ENCODE measurements around the gene CIITA.
A peak's percentile ranks its signal among the peaks of the same experiment; 100 is the strongest.

CIITA gene

GRCh38 chr16:10896165-10896564 is 19.2 kb downstream of the CIITA start:
- Histone ChIP-seq H3K4me2 (ENCODE audit: low read length) (peak overlapping the region; percentile 65), H3K36me3 (ENCODE audit: control insufficient read depth, low read length) (peaks cover 67% of the 10 kb centered on the region), H3K79me2 (ENCODE audit: control insufficient read depth, low read length) (peaks cover 34% of the 10 kb centered on the region), H3K27me3 (ENCODE audit: control insufficient read depth, low read length) (no peaks in the 10 kb centered on the region), H3K9me3 (ENCODE audit: control insufficient read depth, insufficient read depth, low read length) (no peaks in the 10 kb centered on the region), H3K9me2 (replicated peaks; ENCODE audit: control insufficient read depth, low read length) (no peaks in the 10 kb centered on the region), H3K4me3 (ENCODE audit: low read length) (peak overlapping the region; percentile 50), H3K27ac (ENCODE audit: low read depth, low read length) (peak overlapping the region; percentile 86), H3F3A (ENCODE audit: control insufficient read depth, insufficient read depth) (peaks cover 28% of the 10 kb centered on the region), H3K4me1 (ENCODE audit: control insufficient read depth, low read length) (peaks cover 66% of the 10 kb centered on the region), H4K20me1 (ENCODE audit: control insufficient read depth, insufficient read depth, low read depth, low read length) (0 out of 2 replicates have a peak, but pooled peaks cover 4% of the 10 kb centered on the region)
- TF ChIP-seq CTCF (IDR thresholded peaks at IDR 0.05; ENCODE audit: low read depth, low read length, poor library complexity, severe bottlenecking): no peak
- no peak for TF ChIP-seq EZH2phosphoT487 (IDR thresholded peaks at IDR 0.05; ENCODE audit: borderline replicate concordance, low read length)

DNA sequence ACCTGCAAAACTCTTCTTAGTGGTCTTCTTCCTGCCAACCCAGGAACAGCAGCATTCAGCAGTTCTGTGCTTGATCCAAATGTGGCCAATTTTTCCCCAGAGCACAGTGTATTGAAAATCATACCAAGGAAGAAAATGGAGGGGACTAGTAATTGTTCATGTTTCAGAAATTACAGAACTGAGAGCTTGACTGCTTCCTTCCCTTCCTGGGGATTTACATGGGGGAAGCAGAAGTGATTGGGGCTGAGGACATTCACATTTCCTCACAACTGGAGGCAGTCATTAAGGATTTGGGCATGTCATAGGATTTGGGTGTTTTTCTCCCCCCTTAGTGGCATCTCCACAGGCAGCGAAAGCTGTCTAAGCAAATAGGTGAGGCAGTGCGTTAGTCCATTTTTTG is 19.7 kb downstream of the CIITA start:
- Histone ChIP-seq H3K27me3 (ENCODE audit: control insufficient read depth, low read length) (no peaks in the 10 kb centered on the region), H4K20me1 (ENCODE audit: control insufficient read depth, insufficient read depth, low read depth, low read length) (0 out of 2 replicates have a peak, but pooled peaks cover 4% of the 10 kb centered on the region), H3K9me3 (ENCODE audit: control insufficient read depth, insufficient read depth, low read length) (no peaks in the 10 kb centered on the region), H3K4me2 (ENCODE audit: low read length) (peak overlapping the region; percentile 65), H3K9me2 (replicated peaks; ENCODE audit: control insufficient read depth, low read length) (no peaks in the 10 kb centered on the region), H3K79me2 (ENCODE audit: control insufficient read depth, low read length) (peaks cover 34% of the 10 kb centered on the region), H3K4me1 (ENCODE audit: control insufficient read depth, low read length) (peaks cover 61% of the 10 kb centered on the region), H3K36me3 (ENCODE audit: control insufficient read depth, low read length) (peaks cover 71% of the 10 kb centered on the region), H3K27ac (ENCODE audit: low read depth, low read length) (peak overlapping the region; percentile 86), H3F3A (ENCODE audit: control insufficient read depth, insufficient read depth) (peaks cover 24% of the 10 kb centered on the region), H3K4me3 (ENCODE audit: low read length) (peak overlapping the region; percentile 50)
- no peak for TF ChIP-seq CTCF (IDR thresholded peaks at IDR 0.05; ENCODE audit: low read depth, low read length, poor library complexity, severe bottlenecking)
- no peak for TF ChIP-seq EZH2phosphoT487 (IDR thresholded peaks at IDR 0.05; ENCODE audit: borderline replicate concordance, low read length)

DNA sequence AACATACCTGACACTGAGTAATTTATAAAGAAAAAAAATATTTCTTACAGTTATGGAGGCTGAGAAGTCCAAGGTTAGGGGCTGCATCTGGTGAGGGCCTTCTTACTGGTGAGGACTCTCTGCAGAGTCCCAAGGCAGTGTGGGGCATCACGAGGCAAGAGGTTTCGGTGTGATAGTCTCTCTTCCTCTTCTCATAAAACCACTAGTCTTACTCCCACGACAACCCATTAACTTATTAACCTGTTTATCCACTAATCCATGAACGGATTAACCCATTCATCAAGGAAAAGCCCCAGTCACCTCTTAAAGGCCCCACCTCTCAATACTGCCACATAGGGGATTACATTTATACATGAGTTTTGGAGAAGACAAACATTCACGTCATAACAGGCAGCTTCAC is 20.1 kb downstream of the CIITA start:
- Histone ChIP-seq H3K36me3 (ENCODE audit: control insufficient read depth, low read length) (peaks cover 74% of the 10 kb centered on the region), H3K9me2 (replicated peaks; ENCODE audit: control insufficient read depth, low read length) (no peaks in the 10 kb centered on the region), H3K27me3 (ENCODE audit: control insufficient read depth, low read length) (no peaks in the 10 kb centered on the region), H3K79me2 (ENCODE audit: control insufficient read depth, low read length) (peaks cover 33% of the 10 kb centered on the region), H3K4me1 (ENCODE audit: control insufficient read depth, low read length) (peaks cover 57% of the 10 kb centered on the region), H3K9me3 (ENCODE audit: control insufficient read depth, insufficient read depth, low read length) (no peaks in the 10 kb centered on the region), H4K20me1 (ENCODE audit: control insufficient read depth, insufficient read depth, low read depth, low read length) (0 out of 2 replicates have a peak, but pooled peaks cover 4% of the 10 kb centered on the region), H3F3A (ENCODE audit: control insufficient read depth, insufficient read depth) (peaks cover 23% of the 10 kb centered on the region), H3K4me3 (ENCODE audit: low read length) (peak overlapping the region; percentile 50; the same call in 1 of the 2 replicates), H3K27ac (ENCODE audit: low read depth, low read length) (peak overlapping the region; percentile 86), H3K4me2 (ENCODE audit: low read length) (peak overlapping the region; percentile 65)
- TF ChIP-seq EZH2phosphoT487 (IDR thresholded peaks at IDR 0.05; ENCODE audit: borderline replicate concordance, low read length) (no peak), CTCF (IDR thresholded peaks at IDR 0.05; ENCODE audit: low read depth, low read length, poor library complexity, severe bottlenecking) (no peak)

All from DOHH2 (cell line).